Peyer's patch (tissue), 4 donors: ENCODE results near the gene APOBR. TPM values are rescaled to one million over a fixed set of nuclear protein-coding genes. Genes with fewer than 3 reads are reported as not detected.

Experiments
- DNase-seq, 3 donors: peaks; one replicate each; pipeline ENCODE4 v3.0.0-alpha.2; 2017 to 2019
- H3K27ac ChIP-seq, 4 donors: fragments of 200-600 bp; sonication (generic); one replicate each; pipeline ENCODE4 v1.5.1; 2016 to 2019
- H3K27me3 ChIP-seq, 2 donors: fragments of 200-600 bp; sonication (generic); one replicate each; pipeline ENCODE4 v1.5.1; 2019
- H3K36me3 ChIP-seq, 3 donors: fragments of 200-600 bp; sonication (generic); one replicate each; pipeline ENCODE4 v1.5.1; 2016 to 2019
- H3K4me1 ChIP-seq, 4 donors: fragments of 200-600 bp; sonication (generic); one replicate each; pipeline ENCODE4 v1.5.1; 2016 to 2019
- H3K4me3 ChIP-seq, 4 donors: fragments of 200-600 bp; sonication (generic); 1 replicate in 3 of 4; 2 replicates in 1 of 4; pipeline ENCODE4 v1.5.1; 2016 to 2019; ENCODE audit warnings: mild to moderate bottlenecking in 1 of 4
- H3K9me3 ChIP-seq, 4 donors: fragments of 200-600 bp; sonication (generic); one replicate each; pipeline ENCODE4 v1.5.1; 2016 to 2019; ENCODE audit warnings: mild to moderate bottlenecking in 1 of 4
- POLR2A ChIP-seq, 2 donors: fragments of 450-650 bp; IDR thresholded peaks; one replicate each; pipeline ENCODE4 v1.5.1; 2017; ENCODE audit warnings: antibody characterized with exemption in 2 of 2, mild to moderate bottlenecking in 2 of 2, moderate library complexity in 2 of 2
- total RNA-seq, 4 donors: library from RNA; depleted of rRNA; stranded (reverse); fragments of >200 nt; gene quantifications; one replicate each; pipeline ENCODE4 v1.1.0, GENCODE V29; 2016
- TF ChIP-seq, protein P1 (sequence below), 6 experiments: fragments of 450-650 bp in 4 of 6; fragments of 200-600 bp in 2 of 6; sonication (generic) in 1 of 6; IDR thresholded peaks; one replicate each; pipeline ENCODE4 v1.5.1; 2017 to 2019; ENCODE audit warnings: antibody characterized with exemption in 6 of 6, mild to moderate bottlenecking in 3 of 6, moderate library complexity in 1 of 6

APOBR gene
- total RNA-seq, 4 donors from 2014 or later, result 11.9 to 25.2 (median 14.6) TPM

DNA sequence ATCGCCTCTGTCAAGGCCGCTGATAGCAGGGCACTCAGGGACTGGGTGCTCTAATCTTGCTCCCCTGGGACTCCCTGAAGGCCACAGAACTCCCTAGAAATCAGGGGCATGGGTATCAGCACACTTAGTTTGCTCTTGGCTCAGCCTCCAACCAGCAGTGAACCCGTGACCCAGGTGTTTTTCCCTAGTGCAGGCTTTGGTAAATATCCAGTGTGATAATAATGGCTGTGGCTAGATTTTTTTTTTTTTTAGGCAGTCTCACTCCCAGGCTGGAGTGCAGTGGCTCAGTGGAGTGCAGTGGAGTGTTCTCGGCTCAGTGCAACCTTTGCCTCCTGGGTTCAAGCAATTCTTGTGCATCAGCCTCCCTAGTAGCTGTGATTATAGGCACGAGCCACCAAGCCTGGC lies 34.0 kb downstream of the APOBR start:
- Histone ChIP-seq H3K4me1 (peaks cover 0 to 22% (median 0%) of the 10 kb centered on the region in 4 donors), H3K27me3 (no peaks in the 10 kb centered on the region), H3K9me3 (no peaks in the 10 kb centered on the region), H3K27ac (peak overlapping the region in 1 of 4 donors; percentile 43), H3K4me3 (no peak overlapping the region), H3K36me3 (no peaks in the 10 kb centered on the region)
- no peak for DNase-seq
- TF ChIP-seq, protein P1, sequence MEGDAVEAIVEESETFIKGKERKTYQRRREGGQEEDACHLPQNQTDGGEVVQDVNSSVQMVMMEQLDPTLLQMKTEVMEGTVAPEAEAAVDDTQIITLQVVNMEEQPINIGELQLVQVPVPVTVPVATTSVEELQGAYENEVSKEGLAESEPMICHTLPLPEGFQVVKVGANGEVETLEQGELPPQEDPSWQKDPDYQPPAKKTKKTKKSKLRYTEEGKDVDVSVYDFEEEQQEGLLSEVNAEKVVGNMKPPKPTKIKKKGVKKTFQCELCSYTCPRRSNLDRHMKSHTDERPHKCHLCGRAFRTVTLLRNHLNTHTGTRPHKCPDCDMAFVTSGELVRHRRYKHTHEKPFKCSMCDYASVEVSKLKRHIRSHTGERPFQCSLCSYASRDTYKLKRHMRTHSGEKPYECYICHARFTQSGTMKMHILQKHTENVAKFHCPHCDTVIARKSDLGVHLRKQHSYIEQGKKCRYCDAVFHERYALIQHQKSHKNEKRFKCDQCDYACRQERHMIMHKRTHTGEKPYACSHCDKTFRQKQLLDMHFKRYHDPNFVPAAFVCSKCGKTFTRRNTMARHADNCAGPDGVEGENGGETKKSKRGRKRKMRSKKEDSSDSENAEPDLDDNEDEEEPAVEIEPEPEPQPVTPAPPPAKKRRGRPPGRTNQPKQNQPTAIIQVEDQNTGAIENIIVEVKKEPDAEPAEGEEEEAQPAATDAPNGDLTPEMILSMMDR (IDR thresholded peaks at IDR 0.05), result no peak
- TF ChIP-seq POLR2A (IDR thresholded peaks at IDR 0.05), result no peak

DNA sequence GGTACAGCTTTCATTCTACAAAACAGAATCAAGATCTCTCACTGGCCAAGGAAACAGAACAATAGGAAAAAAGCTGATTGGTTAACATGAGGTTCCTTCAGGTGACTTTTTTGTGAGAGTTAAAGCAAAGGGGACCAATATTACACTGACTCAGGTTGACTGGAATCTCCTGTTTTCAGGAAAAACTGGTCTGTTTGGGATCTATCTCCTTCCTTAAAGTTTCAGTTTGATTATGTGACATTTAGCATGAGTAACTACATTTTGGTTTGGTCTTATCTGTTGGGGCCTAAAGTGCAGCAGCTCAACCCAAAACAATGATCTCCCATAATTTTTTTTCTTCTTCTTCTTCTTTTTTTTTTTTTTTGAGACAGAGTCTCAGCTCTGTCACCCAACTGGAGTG lies 34.7 kb downstream of the APOBR start:
- H3K36me3 ChIP-seq, result no peaks in the 10 kb centered on the region
- H3K4me3 ChIP-seq, result no peak overlapping the region
- H3K9me3 ChIP-seq, result no peaks in the 10 kb centered on the region
- no peak for DNase-seq
- peaks cover 0 to 22% (median 0%) of the 10 kb centered on the region in 4 donors for H3K4me1 ChIP-seq
- TF ChIP-seq, protein P1 (IDR thresholded peaks at IDR 0.05), result no peak
- TF ChIP-seq POLR2A (IDR thresholded peaks at IDR 0.05), result no peak
- H3K27ac ChIP-seq, result no peak overlapping the region
- no peaks in the 10 kb centered on the region for H3K27me3 ChIP-seq

DNA sequence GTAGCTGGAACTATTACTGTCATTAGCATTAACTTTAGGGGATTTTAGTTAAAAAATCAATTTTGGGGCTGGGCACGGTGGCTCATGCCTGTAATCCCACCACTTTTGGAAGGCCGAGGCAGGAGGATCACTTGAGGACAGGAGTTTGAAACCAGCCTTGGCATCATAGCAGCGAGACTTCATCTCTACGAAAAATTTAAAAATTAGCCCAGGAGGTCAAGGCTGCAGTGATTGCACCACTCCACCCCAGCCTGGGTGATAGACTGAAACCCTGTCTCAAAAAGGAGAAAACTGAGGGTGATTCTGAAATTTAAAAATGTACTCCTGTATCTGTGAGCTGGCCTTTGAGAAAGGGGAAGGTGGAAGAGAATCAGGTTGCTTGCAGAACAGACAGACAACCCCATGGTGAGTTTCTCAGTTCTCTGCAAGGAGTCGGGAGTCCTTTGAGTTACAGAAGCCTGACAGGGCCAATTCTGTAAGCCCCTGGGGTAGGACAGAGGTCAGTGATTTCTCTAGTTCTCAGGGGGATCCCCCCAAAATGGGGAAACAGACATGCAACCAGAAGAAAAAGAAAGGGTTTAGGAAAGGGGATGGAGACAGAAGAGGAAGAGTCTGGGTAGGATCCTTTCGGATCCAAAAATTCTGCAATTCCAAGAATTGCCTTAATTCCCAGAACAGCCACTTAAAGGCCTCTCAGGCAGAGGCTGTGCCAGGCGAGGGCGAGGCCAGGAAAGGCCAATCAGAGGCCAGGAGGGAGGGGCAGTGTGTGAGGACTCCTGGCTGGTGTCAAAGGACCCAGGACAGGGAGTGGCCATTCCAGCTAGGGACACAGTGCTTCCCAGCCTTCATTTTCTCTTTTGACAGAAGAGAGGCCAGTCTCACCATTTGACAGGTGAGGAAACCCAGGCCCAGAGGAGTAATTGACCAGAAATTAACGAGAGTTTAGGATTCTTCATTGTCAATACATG lies 37.6 kb downstream of the APOBR start:
- Histone ChIP-seq H3K27ac (peak overlapping the region in 3 of 4 donors; percentile 46 to 77 (median 62)), H3K27me3 (no peaks in the 10 kb centered on the region), H3K4me1 (peaks cover 0 to 18% (median 0%) of the 10 kb centered on the region in 4 donors), H3K36me3 (no peaks in the 10 kb centered on the region), H3K4me3 (no peak overlapping the region), H3K9me3 (no peaks in the 10 kb centered on the region)
- peak in 1 of 2 donors; percentile 65 for TF ChIP-seq POLR2A (IDR thresholded peaks at IDR 0.05)
- TF ChIP-seq, protein P1 (IDR thresholded peaks at IDR 0.05), result no peak
- DNase-seq, result peak; percentile 26 to 91 (median 85)

DNA sequence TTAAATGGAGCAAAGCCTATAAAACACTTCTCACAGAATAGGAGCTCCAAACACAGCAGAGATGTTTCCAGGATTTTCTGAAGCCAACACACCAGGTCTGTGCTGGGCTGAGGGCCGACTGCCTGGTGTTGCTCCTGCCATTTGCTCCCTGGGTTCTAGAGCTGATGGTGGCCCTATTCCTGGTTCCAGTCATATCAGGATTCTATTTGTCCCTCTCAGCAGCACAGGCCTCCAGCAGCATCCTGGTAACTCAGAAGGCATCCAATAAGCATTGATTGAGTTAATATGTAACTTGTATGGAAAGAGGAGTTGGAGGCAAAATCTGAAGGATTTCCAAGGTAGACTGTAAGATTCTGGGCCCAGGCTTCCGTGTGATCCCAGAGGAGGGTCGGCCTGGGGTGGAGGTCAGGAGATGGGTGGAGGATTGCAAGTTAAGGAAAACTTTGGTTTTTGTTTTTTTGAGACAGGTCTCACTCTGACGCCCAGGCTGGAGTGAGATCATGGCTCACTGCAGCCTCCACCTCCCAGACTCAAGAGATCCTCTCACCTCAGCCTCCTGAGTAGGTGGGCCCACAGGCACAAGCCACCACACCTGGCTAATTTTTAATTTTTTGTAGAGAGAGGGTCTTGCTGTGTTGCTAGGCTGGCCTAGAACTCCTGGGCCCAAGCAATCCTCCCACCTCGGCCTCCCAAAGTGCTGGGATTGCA lies 38.7 kb downstream of the APOBR start:
- Histone ChIP-seq H3K4me1 (peaks cover 0 to 15% (median 0%) of the 10 kb centered on the region in 4 donors), H3K4me3 (no peak overlapping the region), H3K9me3 (no peaks in the 10 kb centered on the region), H3K36me3 (no peaks in the 10 kb centered on the region), H3K27ac (peak overlapping the region in 3 of 4 donors; percentile 11 to 77 (median 62)), H3K27me3 (no peaks in the 10 kb centered on the region)
- TF ChIP-seq, protein P1 (IDR thresholded peaks at IDR 0.05), result no peak
- TF ChIP-seq POLR2A (IDR thresholded peaks at IDR 0.05), result no peak
- DNase-seq, result no peak

DNA sequence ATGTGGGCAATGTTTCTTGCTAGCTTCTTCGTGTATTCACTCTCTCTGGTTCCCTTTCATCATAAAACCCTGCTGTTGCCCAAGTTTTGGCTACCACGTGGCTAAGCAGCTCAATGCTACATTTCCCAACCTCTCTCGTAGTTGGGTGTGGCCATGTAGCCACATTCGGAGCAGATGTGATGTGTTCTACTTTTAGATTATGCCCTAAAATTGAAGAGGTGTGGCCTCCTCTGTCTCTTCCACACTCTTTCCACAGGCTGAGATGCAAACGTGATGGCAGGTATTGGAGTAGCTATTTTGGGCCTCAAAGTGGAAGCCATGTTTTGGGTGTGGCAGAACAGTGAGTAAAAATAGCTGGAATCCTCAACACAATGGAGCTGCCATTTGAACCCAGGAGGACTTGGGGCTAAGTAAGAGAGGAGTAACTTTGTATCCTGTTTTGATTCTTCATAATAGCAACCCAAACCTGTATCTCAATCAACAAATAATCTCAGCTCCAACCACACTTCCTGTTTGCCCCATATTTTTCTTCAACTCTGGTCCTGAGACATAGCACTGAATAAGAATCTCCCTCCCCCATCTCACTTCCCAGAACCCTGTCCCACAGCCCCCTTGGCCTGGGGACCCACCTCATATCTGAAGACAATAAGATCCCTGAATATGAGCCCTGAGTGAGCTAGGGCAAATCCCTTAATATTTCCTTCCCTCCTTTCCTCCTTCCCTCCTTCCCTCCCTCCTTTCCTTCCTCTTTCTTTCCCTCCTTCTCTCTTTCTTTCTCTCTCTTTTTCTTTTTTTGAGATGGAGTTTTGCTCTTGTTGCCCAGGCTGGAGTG lies 40.3 kb downstream of the APOBR start:
- H3K36me3 ChIP-seq, result no peaks in the 10 kb centered on the region
- peak in 1 of 3 donors; percentile 73 for DNase-seq
- H3K9me3 ChIP-seq, result no peaks in the 10 kb centered on the region
- H3K27me3 ChIP-seq, result no peaks in the 10 kb centered on the region
- TF ChIP-seq POLR2A (IDR thresholded peaks at IDR 0.05), result no peak
- TF ChIP-seq, protein P1 (IDR thresholded peaks at IDR 0.05), result no peak
- H3K4me1 ChIP-seq, result peaks cover 0 to 18% (median 0%) of the 10 kb centered on the region in 4 donors
- no peak overlapping the region for H3K4me3 ChIP-seq
- H3K27ac ChIP-seq, result peak overlapping the region in 3 of 4 donors; percentile 2 to 62 (median 10)
